Right atrium auricular region (tissue), 2 donors: Measurements from ENCODE around the gene PHGDH. TPM values are rescaled to one million over a fixed set of nuclear protein-coding genes. Genes with fewer than 3 reads are reported as not detected.

Experiments
- DNase-seq: peaks from one replicate; pipeline ENCODE4 v3.0.0-alpha.2; 2019; ENCODE audit warnings: low spot score
- H3K27ac ChIP-seq, 2 donors: fragments of 200-600 bp; sonication (generic); 1 replicate in 1 of 2; 2 replicates in 1 of 2; pipeline ENCODE4 v1.5.1; 2016 to 2019
- H3K27me3 ChIP-seq, 2 donors: fragments of 200-600 bp; sonication (generic); one replicate each; pipeline versions ENCODE4 v1.5.1 to v1.6.0; 2017 to 2019
- H3K36me3 ChIP-seq: fragments of 200-600 bp; sonication (generic); one replicate; pipeline ENCODE4 v1.5.1; 2016
- H3K4me1 ChIP-seq, 2 donors: fragments of 200-600 bp; sonication (generic); one replicate each; pipeline versions ENCODE4 v1.5.1 to v1.6.0; 2017 to 2019
- H3K4me3 ChIP-seq, 2 donors: fragments of 200-600 bp; sonication (generic); 1 replicate in 1 of 2; 2 replicates in 1 of 2; pipeline ENCODE4 v1.5.1; 2017 to 2019; ENCODE audit warnings: mild to moderate bottlenecking in 1 of 2, moderate library complexity in 1 of 2
- H3K9me3 ChIP-seq, 2 donors: fragments of 200-600 bp; sonication (generic); one replicate each; pipeline ENCODE4 v1.5.1; 2019
- CTCF ChIP-seq, 2 donors: fragments of 200-600 bp; sonication (generic); IDR thresholded peaks; one replicate each; pipeline ENCODE4 v1.5.1; 2019; ENCODE audit warnings: antibody characterized with exemption in 2 of 2
- total RNA-seq, 2 donors: library from RNA; depleted of rRNA; stranded (reverse); fragments of >200 nt; gene quantifications; one replicate each; pipeline ENCODE4 v1.1.0, GENCODE V29; 2016

PHGDH gene
- 10 to 100 TPM; 23.5 to 29.4 TPM for total RNA-seq

- TF ChIP-seq CTCF (IDR thresholded peaks at IDR 0.05) = no peak
- Histone ChIP-seq H3K36me3 (no peaks in the 10 kb centered on the region), H3K27me3 (no peaks in the 10 kb centered on the region), H3K27ac (peak within 1 kb of the TSS; percentile 70 to 74), H3K4me3 (peak within 1 kb of the TSS; percentile 46 to 59), H3K4me1 (peaks cover 0 to 34% of the 10 kb centered on the region in 2 donors), H3K9me3 (no peaks in the 10 kb centered on the region)
- DNase-seq = peak; percentile 78
These were observed at the start of gene PHGDH for GRCh38 chr1:119711804-119712341. Gene PHGDH, plus strand, starts transcription at chr1:119711934. Its CDS starts 89 bp downstream, at chr1:119712023.

DNA sequence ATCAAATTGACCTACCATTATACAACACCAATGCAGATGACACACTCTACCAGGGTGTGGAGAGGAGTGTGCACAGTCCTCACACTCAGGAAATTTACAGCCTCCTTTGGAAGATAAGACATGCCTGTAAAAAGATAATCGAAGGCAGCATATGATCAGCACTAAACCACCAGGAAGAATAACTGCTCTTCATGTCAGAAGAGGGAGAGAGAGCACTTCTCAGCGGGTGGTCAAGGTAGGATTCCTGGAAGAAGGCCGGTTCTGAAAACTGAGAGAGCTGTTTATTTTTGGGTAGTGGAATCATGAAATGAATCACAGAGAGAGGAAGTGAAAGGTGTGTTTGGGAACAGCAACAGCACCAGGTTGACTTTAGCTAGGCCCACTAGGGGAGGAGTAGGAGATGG is 49.7 kb upstream of the PHGDH start:
- DNase-seq = no peak
- no peaks in the 10 kb centered on the region for H3K36me3 ChIP-seq
- no peaks in the 10 kb centered on the region for H3K9me3 ChIP-seq
- H3K4me3 ChIP-seq = no peak overlapping the region
- no peak for TF ChIP-seq CTCF (IDR thresholded peaks at IDR 0.05)
- H3K27ac ChIP-seq = no peak overlapping the region
- H3K27me3 ChIP-seq = no peaks in the 10 kb centered on the region
- H3K4me1 ChIP-seq = peaks cover 0 to 5% of the 10 kb centered on the region in 2 donors

GRCh38 chr1:119664067-119664466 is 47.7 kb upstream of the PHGDH start:
- TF ChIP-seq CTCF (IDR thresholded peaks at IDR 0.05) = no peak
- Histone ChIP-seq H3K27me3 (no peaks in the 10 kb centered on the region), H3K36me3 (no peaks in the 10 kb centered on the region), H3K9me3 (no peaks in the 10 kb centered on the region), H3K4me1 (peaks cover 0 to 5% of the 10 kb centered on the region in 2 donors), H3K27ac (no peak overlapping the region), H3K4me3 (no peak overlapping the region)
- DNase-seq = no peak

GRCh38 chr1:119667173-119667572 is 44.6 kb upstream of the PHGDH start:
- H3K36me3 ChIP-seq = no peaks in the 10 kb centered on the region
- no peak for DNase-seq
- no peak for TF ChIP-seq CTCF (IDR thresholded peaks at IDR 0.05)

GRCh38 chr1:119670898-119671297 is 40.8 kb upstream of the PHGDH start:
- Histone ChIP-seq H3K4me1 (peaks cover 0 to 9% of the 10 kb centered on the region in 2 donors), H3K36me3 (no peaks in the 10 kb centered on the region), H3K9me3 (no peaks in the 10 kb centered on the region), H3K27me3 (no peaks in the 10 kb centered on the region), H3K4me3 (no peak overlapping the region), H3K27ac (no peak overlapping the region)
- no peak for TF ChIP-seq CTCF (IDR thresholded peaks at IDR 0.05)
- no peak for DNase-seq

More at GRCh38 chr1:119667173-119667572, 44.6 kb upstream of the PHGDH start:
- no peaks in the 10 kb centered on the region for H3K27me3 ChIP-seq
- no peak overlapping the region for H3K27ac ChIP-seq
- H3K9me3 ChIP-seq = no peaks in the 10 kb centered on the region
- no peaks in the 10 kb centered on the region for H3K4me1 ChIP-seq
- no peak overlapping the region for H3K4me3 ChIP-seq
